Mesenteric fat pad (tissue), 1 donor: ENCODE results near the gene RECK. TPM values are rescaled to one million over a fixed set of nuclear protein-coding genes. Genes with fewer than 3 reads are reported as not detected.
"Not testable (repeated sequence)": the region's sequence is repeated elsewhere in the genome, so short reads cannot be mapped to it uniquely, and the experiment has no call there.

Source experiments
- DNase-seq: peaks from one replicate; pipeline ENCODE4 v3.0.0-alpha.2; 2020; ENCODE audit warnings: low spot score
- total RNA-seq: library from RNA; stranded (reverse); fragmentation: NEBNext Ultra II Directional; extraction: Animal tissue kit (Norgen Biotek cat#: 25700); gene quantifications from one replicate; pipeline ENCODE4 v1.2.1, GENCODE V29; 2021
- donor health status: DM: yes; HTN: yes; CAD: no.

The RECK gene
- total RNA-seq, 1 donor from 2014 or later: 18.5 TPM

GRCh38 chr9:36153746-36154145 lies 117.0 kb downstream of the RECK start:
- no peak for DNase-seq

GRCh38 chr9:36154331-36154952 lies 117.7 kb downstream of the RECK start:
- DNase-seq: no peak

- no peak for DNase-seq
Observed at GRCh38 chr9:36156116-36156515, 119.4 kb downstream of the RECK start.

GRCh38 chr9:36158122-36158521 lies 121.4 kb downstream of the RECK start:
- no peak for DNase-seq

GRCh38 chr9:36158917-36159316 lies 122.2 kb downstream of the RECK start:
- no peak for DNase-seq

GRCh38 chr9:36159509-36159908 lies 122.8 kb downstream of the RECK start:
- not testable (repeated sequence) for DNase-seq

GRCh38 chr9:36160126-36160525 lies 123.4 kb downstream of the RECK start:
- DNase-seq: not testable (repeated sequence)

GRCh38 chr9:36161187-36161586 lies 124.5 kb downstream of the RECK start:
- no peak for DNase-seq

GRCh38 chr9:36162211-36162738 lies 125.6 kb downstream of the RECK start:
- no peak for DNase-seq

GRCh38 chr9:36163049-36163785 lies 126.5 kb downstream of the RECK start:
- DNase-seq: no peak

- no peak for DNase-seq
Observed at GRCh38 chr9:36163786-36164170, 127.1 kb downstream of the RECK start.

GRCh38 chr9:36164372-36164771 lies 127.7 kb downstream of the RECK start:
- no peak for DNase-seq

- no peak for DNase-seq
Observed at GRCh38 chr9:36164989-36165388, 128.3 kb downstream of the RECK start.

- DNase-seq: no peak
Observed at GRCh38 chr9:36165826-36166167, 129.1 kb downstream of the RECK start.

GRCh38 chr9:36166168-36166927 lies 129.6 kb downstream of the RECK start:
- DNase-seq: peak; percentile 96

GRCh38 chr9:36169166-36169565 lies 132.5 kb downstream of the RECK start, which contains the start of gene CCIN:
Gene CCIN (plus strand): TSS chr9:36169388. CDS start chr9:36169503, 115 bp downstream.
- peak; percentile 16 for DNase-seq

GRCh38 chr9:36169708-36170107 lies 133.0 kb downstream of the RECK start:
- no peak for DNase-seq

- DNase-seq: peak; percentile 81
Observed at GRCh38 chr9:36170531-36170930, 133.8 kb downstream of the RECK start.

GRCh38 chr9:36173861-36174260 lies 137.1 kb downstream of the RECK start:
- DNase-seq: peak; percentile 18
